HG02623 (cell line): ENCODE results near the gene FITM2.
"Not testable (repeated sequence)": the region's sequence is repeated elsewhere in the genome, so short reads cannot be mapped to it uniquely, and the experiment has no call there.

Experiments
- ATAC-seq: cut with Tn5 transposase; IDR thresholded peaks from one replicate; pipeline ENCODE4 v1.9.1; 2021; ENCODE audit warnings: moderate library complexity; ENCODE audit not compliant: unreplicated experiment

FITM2 gene

DNA sequence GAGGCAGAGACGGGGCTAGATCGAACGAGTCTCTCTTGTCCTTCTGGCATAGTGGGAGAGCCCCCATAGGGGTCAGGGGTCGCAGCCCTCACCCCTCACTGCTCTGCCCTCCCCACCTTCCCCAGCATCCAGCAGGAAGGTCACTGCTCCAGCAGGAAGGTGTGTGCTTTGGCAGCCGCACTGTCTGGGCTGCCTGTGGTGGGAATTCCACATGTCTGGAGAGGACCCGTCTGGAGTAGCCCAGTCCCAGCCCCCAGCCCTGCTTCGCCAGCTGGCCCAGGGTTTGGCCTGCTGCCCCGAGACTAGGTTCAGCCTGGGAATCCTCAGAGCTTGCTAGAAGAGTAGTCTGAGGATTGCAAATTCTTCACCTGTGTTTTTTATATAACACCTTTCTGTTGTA, 23.3 kb upstream of the FITM2 start:
- ATAC-seq: no peak

DNA sequence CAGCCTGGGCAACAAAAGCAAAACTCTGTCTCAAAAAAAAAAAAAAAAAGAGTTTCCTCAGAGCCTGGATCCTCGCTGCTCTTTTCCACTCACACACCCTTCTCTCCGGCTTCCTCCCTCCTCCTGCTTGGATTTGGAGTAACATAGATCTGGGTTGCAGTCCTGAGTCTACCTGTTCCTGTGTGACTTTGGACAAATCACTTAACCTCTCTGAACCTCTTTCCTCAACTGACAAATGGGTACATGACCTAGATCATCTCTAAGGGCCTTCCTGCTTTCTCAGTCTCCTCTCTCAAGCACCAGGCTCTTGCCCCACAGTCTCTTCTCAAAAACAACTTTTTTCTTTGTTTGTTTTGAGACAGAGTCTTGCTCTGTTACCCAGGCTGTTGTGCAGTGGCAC, 20.2 kb upstream of the FITM2 start:
- ATAC-seq: no peak

DNA sequence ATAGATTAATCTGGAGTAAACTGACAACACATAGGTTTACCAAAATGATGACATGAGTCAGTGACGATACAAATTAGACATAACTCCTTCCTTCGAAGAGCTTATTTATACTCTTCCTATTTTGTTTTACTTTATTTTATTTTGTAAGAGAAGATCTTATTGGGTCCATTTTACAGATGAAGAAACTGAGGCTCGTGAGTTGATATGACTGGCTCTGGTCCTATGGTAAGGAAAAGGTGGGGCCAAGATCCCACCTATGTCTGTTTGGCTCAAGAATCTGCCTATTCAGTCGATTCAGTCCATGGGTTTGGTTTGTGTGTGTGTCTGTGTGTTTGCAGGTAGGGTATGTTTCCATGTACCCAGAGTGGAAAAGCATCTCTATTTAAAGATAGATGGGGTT, 17.4 kb upstream of the FITM2 start:
- no peak for ATAC-seq

DNA sequence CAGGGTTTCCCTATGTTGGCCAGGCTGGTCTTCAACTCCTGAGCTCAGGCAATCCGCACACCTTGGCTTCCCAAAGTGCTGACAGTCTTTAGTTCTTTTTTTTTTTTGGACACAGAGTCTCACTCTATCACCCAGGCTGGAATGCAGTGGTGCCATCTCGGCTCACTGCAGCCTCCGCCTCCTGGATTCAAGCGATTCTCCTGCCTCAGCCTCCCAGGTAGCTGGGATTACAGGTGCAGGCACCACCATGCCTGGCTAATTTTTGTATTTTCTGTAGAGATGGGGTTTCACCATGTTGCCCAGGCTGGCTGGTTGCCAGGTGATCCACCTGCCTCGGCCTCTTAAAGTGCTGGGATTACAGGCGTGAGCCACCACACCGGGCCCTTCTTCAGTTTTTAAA, 16.7 kb upstream of the FITM2 start:
- not testable (repeated sequence) for ATAC-seq

DNA sequence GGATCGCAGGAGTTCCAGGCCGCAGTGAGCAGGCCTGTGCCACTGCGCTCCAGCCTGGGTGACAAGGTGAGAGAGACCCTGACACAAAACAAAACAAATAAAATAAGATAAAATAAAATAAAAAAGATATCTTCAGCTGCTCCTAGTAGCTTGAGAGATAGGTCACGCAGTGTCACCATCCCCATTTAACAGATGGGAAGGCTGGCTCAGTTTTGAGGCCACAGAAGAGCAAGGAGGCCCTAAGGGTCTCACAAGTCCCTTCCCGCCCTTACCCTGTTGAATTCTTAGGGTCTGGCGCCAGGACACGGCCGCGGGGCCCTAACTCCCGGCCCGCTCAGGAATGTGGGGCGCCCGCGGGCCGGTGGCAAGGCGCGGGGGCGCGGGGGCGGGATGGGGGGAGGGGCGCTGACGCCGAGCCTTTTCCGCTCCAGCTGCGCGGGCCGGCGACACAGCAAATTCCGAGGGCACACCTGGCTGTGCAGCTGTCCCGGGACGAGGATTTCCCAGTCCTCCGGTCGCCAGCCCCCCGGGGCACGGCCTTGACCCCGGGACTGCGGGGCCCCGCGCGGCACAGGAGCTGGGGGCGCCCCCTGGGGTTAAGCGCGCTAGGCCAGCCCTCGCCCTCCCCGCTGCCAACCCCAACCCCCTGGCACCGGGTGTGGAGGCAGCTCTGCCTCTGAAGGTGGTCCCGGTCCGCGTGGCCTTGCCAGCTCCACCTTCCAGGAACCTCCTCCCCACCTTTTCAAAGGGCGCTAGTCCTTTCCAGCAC, 15.6 kb upstream of the FITM2 start:
- ATAC-seq: no peak

DNA sequence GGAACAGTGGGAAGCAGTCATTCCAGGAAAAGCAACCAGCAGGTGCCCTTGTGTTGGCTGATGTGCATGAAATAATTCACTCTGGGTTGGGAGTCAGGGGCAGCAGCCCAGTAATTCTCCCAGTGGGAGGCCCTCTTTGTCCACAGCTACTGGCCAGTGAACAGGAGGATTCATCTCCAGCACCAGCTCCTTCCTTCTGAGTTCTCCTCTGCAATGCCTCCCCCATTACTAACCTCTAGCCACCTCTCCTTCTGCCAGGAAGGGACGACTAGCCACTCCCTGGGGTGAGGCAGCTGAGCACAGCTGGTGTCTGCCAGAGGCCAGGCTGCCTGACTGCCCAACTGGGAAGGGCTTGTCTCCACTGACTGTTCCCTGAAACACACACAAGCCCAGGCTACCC, 13.3 kb upstream of the FITM2 start:
- no peak for ATAC-seq

DNA sequence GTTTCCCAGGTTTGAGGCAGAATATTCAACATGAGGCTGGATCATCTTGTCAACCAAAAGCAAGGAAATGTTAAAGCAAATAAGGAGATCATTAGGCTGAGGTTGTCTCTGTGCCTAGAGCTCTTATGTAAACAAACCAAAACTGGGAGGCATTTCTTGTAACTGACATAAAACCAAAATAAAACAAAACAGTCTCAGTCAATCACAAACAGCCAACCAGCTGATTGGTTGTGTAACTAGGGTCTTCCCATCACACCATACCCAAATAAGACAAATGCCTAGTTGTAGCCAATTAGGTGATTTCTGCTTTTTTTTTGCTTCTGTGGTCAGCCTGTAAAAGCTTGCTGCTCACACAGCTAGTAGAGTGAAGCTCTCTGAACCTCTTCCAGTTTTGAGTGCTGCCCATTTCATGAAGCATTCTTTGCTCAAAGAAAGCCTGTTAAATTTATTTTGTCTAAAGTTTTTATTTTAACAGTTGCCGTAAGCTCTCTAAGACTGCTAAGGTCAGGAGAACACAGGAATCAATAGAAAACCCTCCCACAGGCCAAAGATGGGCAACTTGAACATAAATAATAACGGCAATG, 8.9 kb upstream of the FITM2 start:
- no peak for ATAC-seq

DNA sequence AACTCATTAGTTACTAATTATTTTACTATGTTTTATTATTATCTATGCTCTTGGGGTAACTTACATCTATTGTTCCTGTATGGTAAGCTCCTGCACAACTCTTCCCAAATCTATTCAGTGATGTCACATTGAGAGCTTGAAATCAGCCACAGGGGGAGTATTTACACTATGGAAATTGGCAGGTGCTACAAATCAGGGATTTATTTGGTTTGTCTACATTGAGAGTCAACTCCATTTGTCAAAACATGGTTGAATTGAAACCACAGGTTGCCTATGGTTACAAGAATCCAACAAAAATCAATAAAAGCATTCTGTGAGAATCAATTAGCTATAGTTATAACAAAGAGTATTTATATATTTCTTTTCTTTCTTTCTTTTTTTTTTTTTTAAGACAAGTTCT, 3.9 kb upstream of the FITM2 start:
- ATAC-seq: no peak

DNA sequence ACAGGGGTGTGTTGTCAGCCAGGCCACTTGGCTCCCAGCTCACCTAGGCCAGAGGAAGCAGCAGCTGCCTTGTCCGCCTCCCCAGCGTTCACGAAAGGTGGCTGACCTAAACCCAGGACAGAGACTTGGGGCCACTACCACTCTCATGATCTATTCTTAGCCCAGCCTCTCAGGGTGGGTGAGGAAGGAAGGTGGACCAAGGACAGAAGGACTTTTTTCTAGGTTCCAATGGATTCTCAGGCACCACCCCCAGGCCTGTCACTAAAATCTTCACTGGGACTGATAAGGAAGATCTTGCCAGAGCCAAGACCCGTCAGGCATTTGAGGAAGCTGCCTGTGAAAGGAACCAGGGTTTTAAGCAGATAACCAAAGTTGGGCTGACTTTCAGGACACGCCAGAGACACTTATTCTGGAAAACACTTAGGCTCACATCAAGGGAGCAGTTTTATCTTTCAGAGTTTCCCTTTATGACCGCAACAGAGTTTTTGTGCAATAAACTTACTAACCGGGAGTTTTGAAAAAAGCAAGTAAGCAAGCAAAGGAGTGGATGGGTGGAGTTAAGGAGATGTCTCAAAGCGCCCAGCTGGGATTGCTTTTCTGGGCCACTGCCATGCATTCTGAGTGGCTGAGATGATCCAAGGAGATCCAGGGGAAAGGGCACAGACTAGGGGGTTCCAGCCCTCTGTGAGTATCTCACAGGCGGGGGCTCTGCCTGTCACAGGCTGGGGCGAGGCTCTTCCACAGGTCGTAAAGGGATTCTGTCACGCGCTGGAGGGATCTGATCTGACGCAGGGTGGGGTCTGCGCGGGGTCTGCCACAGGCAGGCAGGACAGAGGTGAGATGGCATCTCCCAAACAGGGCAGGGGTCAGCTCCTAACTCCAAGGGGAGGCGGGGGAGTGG, 989 bp downstream of the FITM2 start:
- no peak for ATAC-seq

DNA sequence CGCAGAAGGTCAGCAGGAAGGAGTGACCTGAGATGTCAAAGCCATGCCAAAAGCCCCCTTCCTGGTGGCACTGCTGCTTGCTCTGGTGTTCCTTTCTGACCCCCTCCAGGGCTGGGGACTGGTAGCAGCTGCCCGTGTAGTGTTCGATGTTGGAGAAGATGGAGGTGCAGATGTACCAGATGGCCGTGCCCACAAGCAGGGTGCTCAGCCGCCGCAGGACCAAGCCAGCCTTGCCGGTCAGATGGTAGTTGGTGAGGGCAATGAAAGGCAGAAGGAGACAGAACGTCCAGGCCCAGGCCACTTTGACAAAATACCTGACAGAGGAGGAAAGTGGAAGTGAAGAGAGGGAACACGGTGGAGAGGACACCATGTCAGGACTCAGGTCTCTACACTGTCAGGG, 4.1 kb downstream of the FITM2 start:
- no peak for ATAC-seq

DNA sequence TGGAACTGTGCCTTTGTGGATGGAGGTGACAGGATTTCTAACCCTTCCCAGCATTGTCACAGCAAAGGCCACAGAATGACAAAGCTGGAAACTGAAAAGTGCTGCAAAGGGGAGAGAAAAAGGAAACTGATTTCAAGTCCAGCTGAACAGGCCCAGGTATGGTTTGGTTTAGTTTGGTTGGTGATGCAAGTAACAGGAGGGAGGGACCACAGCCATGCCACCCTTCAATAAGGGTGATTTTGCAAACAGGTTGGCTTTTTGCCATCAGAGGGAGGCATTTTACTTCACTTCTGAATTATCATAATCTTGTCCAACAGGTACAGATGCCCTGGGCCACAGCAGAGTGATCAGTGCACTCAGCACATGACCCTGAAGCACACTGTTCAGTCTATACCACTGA, 6.6 kb downstream of the FITM2 start:
- no peak for ATAC-seq

DNA sequence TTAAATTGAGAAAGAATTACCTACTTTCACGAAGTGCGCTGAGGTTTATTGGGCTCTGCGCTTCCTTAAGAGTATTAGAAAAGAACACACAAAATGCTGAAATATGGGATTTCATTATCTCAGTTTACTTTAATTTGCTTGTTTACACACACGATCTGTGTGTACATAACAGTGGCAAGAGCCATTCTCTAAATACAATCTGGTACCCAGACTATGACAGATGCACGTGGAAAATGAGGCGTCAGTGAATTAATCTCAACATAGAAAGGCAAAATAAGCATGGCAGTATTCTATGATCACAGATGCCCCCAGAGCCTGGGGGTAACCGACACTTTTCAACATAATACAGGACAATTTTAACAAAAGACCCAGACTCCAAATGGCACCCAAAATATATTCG, 8.3 kb downstream of the FITM2 start:
- ATAC-seq: no peak

DNA sequence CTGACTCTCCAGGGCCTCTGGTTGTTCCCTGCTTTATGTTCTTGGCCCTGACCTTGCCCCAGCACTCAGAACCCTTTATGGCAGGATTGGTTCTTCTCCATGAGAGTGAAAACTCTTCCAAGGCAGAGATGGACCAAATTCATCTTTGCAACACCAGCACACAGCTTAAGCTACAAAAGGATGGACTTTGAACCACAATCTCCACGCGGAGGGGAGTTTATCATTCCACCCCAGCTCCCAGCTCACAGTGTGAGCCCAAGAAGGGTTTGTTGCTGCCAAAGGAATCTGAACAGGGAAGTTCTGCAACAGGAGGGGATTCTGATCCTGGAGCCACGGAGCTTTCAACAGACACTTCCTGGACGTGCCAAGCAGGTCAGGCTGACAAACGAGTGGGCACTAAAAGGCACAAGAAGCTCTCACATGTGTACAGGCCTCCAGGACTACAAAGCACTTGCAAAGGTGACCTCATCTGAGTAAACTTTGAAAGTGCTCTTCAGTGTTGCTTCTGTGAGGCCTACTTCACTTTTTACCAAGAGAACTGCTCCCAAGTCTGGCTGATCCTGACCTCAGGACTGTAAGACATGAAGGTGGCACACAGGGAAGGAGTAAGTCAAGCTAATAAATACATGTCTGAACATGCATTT, 8.9 kb downstream of the FITM2 start:
- ATAC-seq: no peak

DNA sequence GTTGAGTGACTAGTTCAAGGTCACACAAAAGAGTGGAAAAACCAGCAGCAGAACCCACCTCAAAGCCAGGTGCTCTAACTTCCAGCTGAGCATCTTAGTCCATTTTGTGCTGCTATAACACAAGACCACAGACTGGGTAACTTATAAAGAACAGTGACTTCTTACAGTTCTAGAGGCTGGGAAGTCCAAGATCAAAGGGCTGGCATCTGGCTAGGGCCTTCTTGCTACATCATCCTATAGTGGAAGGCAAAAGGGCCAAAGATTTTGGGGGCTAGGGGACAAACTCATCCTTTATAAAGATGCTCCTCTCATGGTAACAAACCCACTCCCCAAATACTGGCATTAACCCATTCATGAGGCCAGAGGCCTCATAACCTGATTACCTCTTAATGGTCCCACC, 9.7 kb downstream of the FITM2 start:
- ATAC-seq: no peak

DNA sequence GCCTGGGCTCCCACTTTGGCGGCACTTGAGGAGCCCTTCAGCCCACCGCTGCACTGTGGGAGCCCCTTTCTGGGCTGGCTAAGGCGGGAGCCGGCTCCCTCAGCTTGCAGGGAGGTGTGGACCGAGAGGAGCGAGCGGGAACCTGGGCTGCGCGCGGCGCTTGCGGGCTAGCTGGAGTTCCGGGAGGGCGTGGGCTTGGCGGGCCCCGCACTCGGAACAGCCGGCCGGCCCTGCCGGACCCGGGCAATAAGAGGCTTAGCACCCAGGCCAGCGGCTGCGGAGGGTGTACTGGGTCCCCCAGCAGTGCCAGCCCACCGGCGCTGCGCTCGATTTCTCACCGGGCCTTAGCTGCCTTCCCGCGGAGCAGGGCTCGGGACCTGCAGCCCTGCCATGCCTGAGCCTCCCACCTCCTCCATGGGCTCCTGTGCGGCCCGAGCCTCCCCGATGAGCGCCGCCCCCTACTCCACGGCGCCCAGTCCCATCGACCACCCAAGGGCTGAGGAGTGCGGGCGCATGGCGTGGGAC, 11.9 kb downstream of the FITM2 start:
- ATAC-seq: not testable (repeated sequence)

DNA sequence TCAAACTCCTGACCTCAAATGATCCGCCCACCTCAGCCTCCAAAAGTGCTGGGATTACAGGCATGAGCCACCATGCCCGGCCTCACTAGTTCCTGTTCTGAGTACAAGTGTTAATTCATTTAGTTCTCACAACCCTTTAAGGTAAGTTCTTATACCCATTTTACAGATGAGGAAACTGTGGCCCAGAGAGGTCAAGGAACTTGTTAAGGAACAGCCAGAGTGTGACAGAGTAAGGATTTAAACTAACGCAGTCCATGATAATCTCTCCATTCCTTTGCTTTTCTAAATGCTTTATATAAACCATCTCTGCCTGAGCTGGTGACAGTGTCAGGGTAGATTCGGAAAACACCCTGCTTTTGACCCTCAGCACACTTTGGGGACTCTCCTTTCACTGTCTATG, 13.3 kb downstream of the FITM2 start:
- ATAC-seq: no peak

DNA sequence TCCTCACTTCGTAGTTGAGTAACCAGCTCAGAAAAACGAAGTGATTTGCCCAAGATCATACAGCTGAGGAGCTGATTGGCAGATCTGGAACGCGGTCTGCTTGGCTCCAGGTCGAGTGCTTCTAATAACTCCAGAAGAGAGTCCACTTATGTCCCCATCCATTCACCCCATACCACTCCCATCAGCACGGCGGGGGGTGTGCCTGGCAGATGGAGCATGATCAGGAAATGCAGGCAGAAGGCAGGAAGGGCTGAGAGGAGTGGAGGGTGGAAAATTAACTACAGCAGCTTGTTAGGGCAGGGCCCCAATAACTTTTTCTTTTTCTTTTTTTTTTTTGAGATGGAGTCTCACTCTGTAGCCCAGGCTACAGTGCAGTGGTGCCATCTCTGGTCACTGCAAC, 15.0 kb downstream of the FITM2 start:
- ATAC-seq: no peak

DNA sequence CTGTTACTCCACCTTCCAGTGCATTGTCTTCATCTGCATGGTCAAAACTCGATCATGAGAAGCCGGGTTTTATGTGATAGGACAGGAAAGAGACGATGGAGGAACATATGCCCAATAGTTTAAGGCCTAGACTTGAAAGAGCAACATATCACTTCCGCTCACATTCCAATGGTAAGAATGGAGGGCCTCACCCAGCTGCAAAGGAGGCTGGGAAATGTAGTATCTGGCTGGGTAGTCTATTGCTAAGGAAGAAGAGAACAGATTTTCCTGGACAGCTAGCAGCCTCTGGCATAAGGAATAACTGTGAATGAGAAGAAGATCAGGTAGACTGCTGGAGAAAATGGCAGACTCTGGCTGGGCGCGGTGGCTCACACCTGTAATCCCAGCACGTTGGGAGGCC, 19.2 kb downstream of the FITM2 start:
- no peak for ATAC-seq

DNA sequence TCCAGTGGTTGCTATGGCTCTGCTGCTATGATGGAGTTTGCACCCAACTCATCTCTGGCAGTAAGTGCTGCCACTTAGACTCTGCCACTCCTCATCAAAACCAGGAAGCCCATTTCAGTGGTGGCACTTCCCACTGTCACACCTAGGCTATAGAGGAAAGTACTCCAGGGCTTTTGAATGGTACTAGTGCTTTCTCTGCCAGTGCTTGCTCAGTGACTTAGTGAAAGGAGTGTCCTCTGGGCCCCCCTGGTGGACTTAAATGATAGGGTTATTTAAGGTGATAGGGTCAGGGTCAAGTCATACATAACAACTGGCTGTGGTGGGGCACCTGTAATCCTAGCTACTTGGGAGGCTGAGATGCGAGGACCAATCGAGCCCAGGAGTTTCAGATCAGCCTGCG, 22.8 kb downstream of the FITM2 start:
- no peak for ATAC-seq

DNA sequence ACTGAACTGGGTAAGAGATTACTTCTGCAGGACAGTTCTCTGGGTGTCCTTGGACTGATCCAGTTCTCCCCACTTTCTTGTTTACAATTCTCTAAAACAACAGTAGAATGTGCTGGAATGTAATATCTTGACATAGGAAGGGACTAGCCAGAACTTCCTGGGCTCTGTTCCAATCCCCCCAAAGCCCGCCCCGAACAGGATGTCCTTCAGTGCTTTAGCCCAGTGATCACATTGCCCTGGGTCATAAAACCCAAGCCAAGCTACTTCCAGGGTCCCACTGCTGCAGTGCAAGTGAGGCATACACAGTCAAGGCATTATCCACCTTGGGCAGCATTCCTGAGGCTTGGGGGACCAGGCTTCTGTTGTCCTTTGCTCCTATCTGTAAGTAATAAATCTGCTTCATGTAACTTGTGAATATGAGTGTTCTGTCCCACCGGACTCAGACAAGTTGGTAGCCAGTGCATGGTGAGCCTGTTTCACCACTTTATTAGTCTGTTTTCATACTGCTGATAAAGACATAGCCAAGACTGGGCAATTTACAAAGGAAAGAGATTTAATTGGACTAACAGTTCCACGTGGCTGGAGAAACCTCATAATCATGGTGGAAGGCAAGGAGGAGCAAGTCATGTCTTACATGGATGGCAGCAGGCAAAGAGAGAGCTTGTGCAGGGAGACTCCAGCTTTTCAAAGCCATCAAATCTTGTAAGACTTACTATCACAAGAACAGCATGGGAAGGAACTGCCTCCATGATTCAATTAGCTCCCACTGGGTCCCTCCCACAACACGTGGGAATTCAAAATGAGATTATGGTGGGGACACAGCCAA, 23.5 kb downstream of the FITM2 start:
- ATAC-seq: no peak
